Transverse colon (tissue), 3 donors: ENCODE results near the gene TBATA.

ENCODE experiments used
- POLR2A ChIP-seq: fragments of 450-650 bp; IDR thresholded peaks from one replicate; pipeline ENCODE4 v1.6.1; 2016; ENCODE audit warnings: antibody characterized with exemption, mild to moderate bottlenecking, moderate library complexity
- POLR2AphosphoS5 ChIP-seq, 3 donors: sonication (generic); formaldehyde crosslinking; IDR thresholded peaks; one replicate each; pipeline ENCODE4 v1.6.1; 2016; ENCODE audit warnings: antibody characterized with exemption in 3 of 3

DNA sequence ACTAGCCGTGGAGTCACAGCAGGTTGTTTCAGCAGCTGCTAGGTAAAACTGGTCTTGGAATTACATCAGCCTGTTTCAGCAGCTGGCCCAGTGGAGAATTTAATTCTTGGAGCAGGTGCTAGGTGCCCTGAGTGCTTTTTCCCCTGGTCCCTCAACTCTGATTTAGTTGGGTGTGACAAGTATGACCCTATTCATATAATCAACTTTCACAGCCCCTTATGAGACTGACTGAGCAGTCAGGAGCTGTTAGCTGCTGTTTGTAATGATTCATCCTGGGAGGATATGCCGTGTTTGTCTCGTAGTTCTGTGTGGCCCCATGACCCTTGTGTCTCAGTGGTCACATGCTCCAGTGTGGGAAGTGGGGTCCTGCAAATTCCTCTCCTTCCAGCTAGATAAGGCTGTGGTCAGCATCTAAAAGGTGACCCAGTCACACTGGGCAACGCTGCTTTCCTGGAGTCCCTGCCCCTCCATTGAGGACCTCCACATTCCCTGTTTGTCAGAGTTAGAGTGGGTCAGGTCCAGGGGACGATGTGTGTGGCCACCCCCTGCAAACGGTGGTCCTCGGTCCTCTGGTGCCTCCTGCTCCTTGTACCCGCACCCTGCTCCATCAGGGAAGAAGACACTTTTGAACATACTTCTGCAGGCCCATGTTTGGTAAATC lies 28.3 kb downstream of the TBATA start:
- TF ChIP-seq POLR2AphosphoS5 (IDR thresholded peaks at IDR 0.05) = no peak
- TF ChIP-seq POLR2A = no peak
